Neural cell (in vitro differentiated cells): ENCODE results near the gene KRTAP4-5. TPM values are rescaled to one million over a fixed set of nuclear protein-coding genes. Genes with fewer than 3 reads are reported as not detected.

Experiments used
- H2AFZ ChIP-seq: fragments of 200-600, 300-800 bp; sonication (generic), shearing (Covaris generic); 2 replicates; pipeline ENCODE4 v1.6.0; 2014; ENCODE audit warnings: low read depth, mild to moderate bottlenecking, antibody characterized with exemption, low read length, moderate library complexity
- H3F3A ChIP-seq: fragments of 200-600 bp; shearing (Covaris generic); 2 replicates; pipeline ENCODE4 v1.6.1; 2016; ENCODE audit warnings: mild to moderate bottlenecking, moderate library complexity, mixed read lengths, antibody characterized with exemption, low read length; ENCODE audit not compliant: insufficient read depth, poor library complexity, severe bottlenecking
- H3K27ac ChIP-seq: fragments of 200-600, 300-800 bp; sonication (generic), shearing (Covaris generic); 2 replicates; pipeline ENCODE4 v1.5.1; 2014; ENCODE audit warnings: mild to moderate bottlenecking, low read length, moderate library complexity
- H3K27me3 ChIP-seq: fragments of 300-800, 200-600 bp; sonication (generic), shearing (Covaris generic); 2 replicates; pipeline ENCODE4 v1.6.0; 2014; ENCODE audit warnings: mild to moderate bottlenecking, low read depth, low read length, moderate library complexity; ENCODE audit not compliant: insufficient read depth
- H3K36me3 ChIP-seq: fragments of 300-800, 200-600 bp; sonication (generic), shearing (Covaris generic); 2 replicates; pipeline ENCODE4 v1.5.1; 2014; ENCODE audit warnings: mild to moderate bottlenecking, antibody characterized with exemption, low read length, moderate library complexity; ENCODE audit not compliant: insufficient read depth
- H3K4me2 ChIP-seq: fragments of 300-800, 200-600 bp; sonication (generic), shearing (Covaris generic); 2 replicates; pipeline ENCODE4 v1.6.0; 2014; ENCODE audit warnings: mild to moderate bottlenecking, low read length
- H3K4me3 ChIP-seq: fragments of 300-800, 200-600 bp; sonication (generic), shearing (Covaris generic); 2 replicates; pipeline ENCODE4 v1.5.1; 2014; ENCODE audit warnings: mild to moderate bottlenecking, low read length, moderate library complexity
- H3K79me2 ChIP-seq: fragments of 200-600 bp; shearing (Covaris generic); replicated peaks from 2 replicates; pipeline ENCODE4 v1.6.0; 2014; ENCODE audit warnings: mild to moderate bottlenecking, low read length, moderate library complexity; ENCODE audit not compliant: insufficient read depth
- H3K9ac ChIP-seq: fragments of 300-800, 200-600 bp; sonication (generic), shearing (Covaris generic); 2 replicates; pipeline ENCODE4 v1.6.1; 2016; ENCODE audit warnings: mild to moderate bottlenecking, low read length, mixed read lengths
- H3K9me2 ChIP-seq: fragments of 200-600 bp; shearing (Covaris generic); 2 replicates; pipeline ENCODE4 v1.6.1; 2016; ENCODE audit warnings: mild to moderate bottlenecking, low read length, mixed read lengths; ENCODE audit not compliant: insufficient read depth
- H3K9me3 ChIP-seq: fragments of 200-600, 300-800 bp; sonication (generic), shearing (Covaris generic); 2 replicates; pipeline ENCODE4 v1.6.1; 2016; ENCODE audit warnings: mild to moderate bottlenecking, mixed run types, low read length, moderate library complexity, mixed read lengths
- H4K20me1 ChIP-seq: fragments of 200-600 bp; shearing (Covaris generic); 2 replicates; pipeline ENCODE4 v1.6.1; 2016; ENCODE audit warnings: mild to moderate bottlenecking, mixed run types; ENCODE audit not compliant: insufficient read depth
- CTCF ChIP-seq: fragments of 450-650 bp; IDR thresholded peaks from 2 replicates; pipeline ENCODE4 v1.5.1; 2014; ENCODE audit warnings: antibody characterized with exemption, mild to moderate bottlenecking, moderate library complexity; ENCODE audit not compliant: poor library complexity, severe bottlenecking
- EP300 ChIP-seq: fragments of 450-650 bp; conservative IDR thresholded peaks from 2 replicates; pipeline ENCODE4 v1.6.1; 2014; ENCODE audit warnings: antibody characterized with exemption, mild to moderate bottlenecking, moderate library complexity; ENCODE audit not compliant: poor library complexity, severe bottlenecking
- EZH2 ChIP-seq: fragments of 200-600, 300-800 bp; shearing (Covaris generic), sonication (generic); IDR thresholded peaks from 2 replicates; pipeline ENCODE4 v1.6.1; 2014; ENCODE audit warnings: antibody characterized with exemption, low read length, borderline replicate concordance, mild to moderate bottlenecking; ENCODE audit not compliant: insufficient read depth, poor library complexity, severe bottlenecking
- MXI1 ChIP-seq: fragments of 450-650 bp; conservative IDR thresholded peaks from 2 replicates; pipeline ENCODE4 v1.6.1; 2014; ENCODE audit warnings: antibody characterized with exemption, mild to moderate bottlenecking; ENCODE audit not compliant: poor library complexity, severe bottlenecking
- POLR2AphosphoS5 ChIP-seq: IDR thresholded peaks from 2 replicates; pipeline ENCODE4 v1.6.1; 2012
- RAD21 ChIP-seq: fragments of 450-650 bp; conservative IDR thresholded peaks from 2 replicates; pipeline ENCODE4 v1.6.1; 2014; ENCODE audit warnings: antibody characterized with exemption, mild to moderate bottlenecking, moderate library complexity
- SMC3 ChIP-seq: fragments of 450-650 bp; conservative IDR thresholded peaks from 2 replicates; pipeline ENCODE4 v1.6.1; 2014; ENCODE audit warnings: antibody characterized with exemption, mild to moderate bottlenecking, moderate library complexity; ENCODE audit not compliant: poor library complexity
- TAF1 ChIP-seq: IDR thresholded peaks from 2 replicates; pipeline ENCODE4 v1.6.1; 2012; ENCODE audit warnings: low read depth
- polyA minus RNA-seq: library from RNA; depleted of rRNA, polyadenylated mRNA; stranded (reverse); fragments of >200 nt; gene quantifications from 2 replicates; pipeline ENCODE4 v1.2.3, GENCODE V29; 2014
- polyA plus RNA-seq: library from polyadenylated mRNA; depleted of rRNA; stranded (reverse); fragments of >200 nt; gene quantifications from 2 replicates; pipeline ENCODE4 v1.2.3, GENCODE V29; 2014
- TF ChIP-seq, protein P1 (sequence below): IDR thresholded peaks from 2 replicates; pipeline ENCODE4 v1.6.1; 2012; ENCODE audit warnings: borderline replicate concordance

Gene KRTAP4-5
- polyA plus RNA-seq (not detected in 2 replicates), polyA minus RNA-seq (not detected in 2 replicates)

DNA sequence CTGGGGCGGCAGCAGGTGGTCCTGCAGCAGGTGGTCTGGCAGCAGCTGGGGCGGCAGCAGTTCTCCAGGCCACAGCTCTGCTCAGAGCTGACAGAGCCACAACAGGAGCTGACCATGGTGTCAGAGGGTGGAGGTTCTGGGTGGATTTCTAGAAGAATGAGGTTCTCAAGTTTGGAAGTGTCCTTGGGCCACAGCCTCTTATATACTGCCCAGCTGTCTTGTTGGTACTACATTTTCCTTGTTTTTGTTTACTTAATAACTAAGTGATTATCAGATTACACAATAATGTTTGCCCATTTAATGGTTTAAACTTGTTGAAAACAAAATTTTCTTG lies at the start of gene KRTAP4-5:
Gene KRTAP4-5 (minus strand): TSS at position 174 of the 334 bp plus-strand sequence. CDS start 58 bp downstream, at position 116.
- Histone ChIP-seq H3K4me2 (no peak within 1 kb of the TSS), H3F3A (no peaks in the 10 kb centered on the region), H3K9me2 (no peaks in the 10 kb centered on the region), H4K20me1 (no peaks in the 10 kb centered on the region), H3K9me3 (no peaks in the 10 kb centered on the region), H3K27me3 (no peaks in the 10 kb centered on the region), H3K9ac (no peak within 1 kb of the TSS), H3K27ac (no peak within 1 kb of the TSS), H3K4me3 (no peak within 1 kb of the TSS), H3K79me2 (no peaks in the 10 kb centered on the region), H3K36me3 (no peaks in the 10 kb centered on the region), H2AFZ (no peak within 1 kb of the TSS)
- TF ChIP-seq MXI1 (no peak), TAF1 (no peak), EZH2 (no peak), RAD21 (no peak)
- TF ChIP-seq, protein P1, sequence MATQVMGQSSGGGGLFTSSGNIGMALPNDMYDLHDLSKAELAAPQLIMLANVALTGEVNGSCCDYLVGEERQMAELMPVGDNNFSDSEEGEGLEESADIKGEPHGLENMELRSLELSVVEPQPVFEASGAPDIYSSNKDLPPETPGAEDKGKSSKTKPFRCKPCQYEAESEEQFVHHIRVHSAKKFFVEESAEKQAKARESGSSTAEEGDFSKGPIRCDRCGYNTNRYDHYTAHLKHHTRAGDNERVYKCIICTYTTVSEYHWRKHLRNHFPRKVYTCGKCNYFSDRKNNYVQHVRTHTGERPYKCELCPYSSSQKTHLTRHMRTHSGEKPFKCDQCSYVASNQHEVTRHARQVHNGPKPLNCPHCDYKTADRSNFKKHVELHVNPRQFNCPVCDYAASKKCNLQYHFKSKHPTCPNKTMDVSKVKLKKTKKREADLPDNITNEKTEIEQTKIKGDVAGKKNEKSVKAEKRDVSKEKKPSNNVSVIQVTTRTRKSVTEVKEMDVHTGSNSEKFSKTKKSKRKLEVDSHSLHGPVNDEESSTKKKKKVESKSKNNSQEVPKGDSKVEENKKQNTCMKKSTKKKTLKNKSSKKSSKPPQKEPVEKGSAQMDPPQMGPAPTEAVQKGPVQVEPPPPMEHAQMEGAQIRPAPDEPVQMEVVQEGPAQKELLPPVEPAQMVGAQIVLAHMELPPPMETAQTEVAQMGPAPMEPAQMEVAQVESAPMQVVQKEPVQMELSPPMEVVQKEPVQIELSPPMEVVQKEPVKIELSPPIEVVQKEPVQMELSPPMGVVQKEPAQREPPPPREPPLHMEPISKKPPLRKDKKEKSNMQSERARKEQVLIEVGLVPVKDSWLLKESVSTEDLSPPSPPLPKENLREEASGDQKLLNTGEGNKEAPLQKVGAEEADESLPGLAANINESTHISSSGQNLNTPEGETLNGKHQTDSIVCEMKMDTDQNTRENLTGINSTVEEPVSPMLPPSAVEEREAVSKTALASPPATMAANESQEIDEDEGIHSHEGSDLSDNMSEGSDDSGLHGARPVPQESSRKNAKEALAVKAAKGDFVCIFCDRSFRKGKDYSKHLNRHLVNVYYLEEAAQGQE, result no peak

DNA sequence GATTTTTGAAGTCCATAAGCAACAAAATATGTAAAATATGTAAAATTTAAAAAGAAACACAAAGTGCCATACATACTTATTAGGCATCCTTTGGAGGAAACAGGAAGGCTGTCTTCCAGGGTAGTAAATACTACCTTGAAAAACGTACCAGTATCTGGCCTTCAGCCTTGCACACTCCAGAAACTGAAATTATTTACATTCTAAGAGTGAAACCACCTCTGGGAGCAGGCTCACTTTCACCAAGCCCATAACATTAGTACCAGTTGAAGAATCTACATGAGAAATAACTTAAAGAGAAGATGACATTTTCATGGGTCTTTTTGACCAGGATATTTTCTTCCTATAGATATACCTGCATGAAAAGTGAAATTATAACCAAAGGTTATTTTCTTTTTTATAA lies 46.4 kb upstream of the KRTAP4-5 start:
- Histone ChIP-seq H4K20me1 (no peaks in the 10 kb centered on the region), H3K27me3 (no peaks in the 10 kb centered on the region), H3F3A (no peaks in the 10 kb centered on the region), H3K27ac (no peak overlapping the region), H3K4me3 (no peak overlapping the region), H3K4me2 (no peak overlapping the region), H2AFZ (no peak overlapping the region), H3K79me2 (no peaks in the 10 kb centered on the region), H3K36me3 (no peaks in the 10 kb centered on the region), H3K9ac (no peak overlapping the region), H3K9me3 (no peaks in the 10 kb centered on the region), H3K9me2 (no peaks in the 10 kb centered on the region)
- TF ChIP-seq SMC3 (no peak), RAD21 (no peak), MXI1 (no peak), EP300 (no peak), POLR2AphosphoS5 (no peak), TAF1 (no peak), EZH2 (no peak), CTCF (no peak)
- TF ChIP-seq, protein P1, result no peak
